ENCODE measurements around the gene SEMA4D. TPM values are rescaled to one million over a fixed set of nuclear protein-coding genes. Genes with fewer than 3 reads are reported as not detected.

SEMA4D gene
- total RNA-seq, 4 donors from 2014 or later, result 37.3 to 50.1 (median 42.6) TPM

DNA sequence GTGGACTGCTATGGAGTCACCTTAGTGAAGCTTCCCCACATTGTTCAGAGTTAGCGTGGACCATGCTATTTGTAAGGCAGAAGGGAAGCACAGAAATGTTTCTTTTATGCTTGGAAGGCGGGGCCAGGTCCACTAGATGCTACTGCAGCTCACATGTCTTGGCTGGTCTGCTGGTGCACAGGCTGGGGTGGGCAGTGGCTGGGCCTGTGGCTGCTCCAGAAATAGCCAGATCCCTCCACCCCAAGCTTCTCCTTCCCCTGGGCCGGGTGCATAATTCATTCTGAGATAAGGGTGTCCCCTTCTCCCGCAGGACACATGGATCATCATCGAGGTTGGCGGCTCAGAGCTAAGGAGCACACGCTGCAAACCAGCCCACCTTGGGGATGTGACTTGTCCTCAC is 14.5 kb upstream of the SEMA4D start:
- WGBS, result 86% methylated on average over 7 of the region's 7 CpGs
- TF ChIP-seq POLR2A (IDR thresholded peaks at IDR 0.05), result no peak
- TF ChIP-seq EP300 (IDR thresholded peaks at IDR 0.05), result no peak
- TF ChIP-seq, protein P1, sequence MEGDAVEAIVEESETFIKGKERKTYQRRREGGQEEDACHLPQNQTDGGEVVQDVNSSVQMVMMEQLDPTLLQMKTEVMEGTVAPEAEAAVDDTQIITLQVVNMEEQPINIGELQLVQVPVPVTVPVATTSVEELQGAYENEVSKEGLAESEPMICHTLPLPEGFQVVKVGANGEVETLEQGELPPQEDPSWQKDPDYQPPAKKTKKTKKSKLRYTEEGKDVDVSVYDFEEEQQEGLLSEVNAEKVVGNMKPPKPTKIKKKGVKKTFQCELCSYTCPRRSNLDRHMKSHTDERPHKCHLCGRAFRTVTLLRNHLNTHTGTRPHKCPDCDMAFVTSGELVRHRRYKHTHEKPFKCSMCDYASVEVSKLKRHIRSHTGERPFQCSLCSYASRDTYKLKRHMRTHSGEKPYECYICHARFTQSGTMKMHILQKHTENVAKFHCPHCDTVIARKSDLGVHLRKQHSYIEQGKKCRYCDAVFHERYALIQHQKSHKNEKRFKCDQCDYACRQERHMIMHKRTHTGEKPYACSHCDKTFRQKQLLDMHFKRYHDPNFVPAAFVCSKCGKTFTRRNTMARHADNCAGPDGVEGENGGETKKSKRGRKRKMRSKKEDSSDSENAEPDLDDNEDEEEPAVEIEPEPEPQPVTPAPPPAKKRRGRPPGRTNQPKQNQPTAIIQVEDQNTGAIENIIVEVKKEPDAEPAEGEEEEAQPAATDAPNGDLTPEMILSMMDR (IDR thresholded peaks at IDR 0.05), result no peak
- no peak for TF ChIP-seq POLR2AphosphoS5 (IDR thresholded peaks at IDR 0.05)
- H3K9me3 ChIP-seq, result no peaks in the 10 kb centered on the region

GRCh38 chr9:89508951-89509615 is 11.2 kb upstream of the SEMA4D start:
- Histone ChIP-seq H3K27me3 (no peaks in the 10 kb centered on the region), H3K27ac (no peak overlapping the region), H3K4me3 (no peak overlapping the region), H3K36me3 (no peaks in the 10 kb centered on the region), H3K9me3 (no peaks in the 10 kb centered on the region), H3K4me1 (peaks cover 13% of the 10 kb centered on the region)
- TF ChIP-seq EP300 (IDR thresholded peaks at IDR 0.05) (no peak), POLR2AphosphoS5 (IDR thresholded peaks at IDR 0.05) (no peak)
- 67% methylated on average over 7 of the region's 7 CpGs for WGBS
- DNase-seq (ENCODE audit: low spot score in 2 of 2), result no peak

More for the DNA sequence above, 14.5 kb upstream of the SEMA4D start:
- H3K4me1 ChIP-seq, result peaks cover 13% of the 10 kb centered on the region
- DNase-seq (ENCODE audit: low spot score in 2 of 2), result no peak
- H3K36me3 ChIP-seq, result no peaks in the 10 kb centered on the region
- H3K27me3 ChIP-seq, result no peaks in the 10 kb centered on the region
- H3K27ac ChIP-seq, result no peak overlapping the region
- H3K4me3 ChIP-seq, result no peak overlapping the region

- 66% methylated on average over 6 of the region's 6 CpGs for WGBS
- Histone ChIP-seq H3K4me3 (no peak overlapping the region), H3K9me3 (no peaks in the 10 kb centered on the region), H3K27me3 (no peaks in the 10 kb centered on the region), H3K27ac (no peak overlapping the region), H3K36me3 (no peaks in the 10 kb centered on the region), H3K4me1 (peaks cover 13% of the 10 kb centered on the region)
- DNase-seq (ENCODE audit: low spot score in 2 of 2), result no peak
- TF ChIP-seq EP300 (IDR thresholded peaks at IDR 0.05) (no peak), POLR2AphosphoS5 (IDR thresholded peaks at IDR 0.05) (no peak), POLR2A (IDR thresholded peaks at IDR 0.05) (no peak)
- TF ChIP-seq, protein P1 (IDR thresholded peaks at IDR 0.05), result no peak
Measured at GRCh38 chr9:89505911-89506310, 8.0 kb upstream of the SEMA4D start.

- Histone ChIP-seq H3K27ac (no peak overlapping the region), H3K9me3 (no peaks in the 10 kb centered on the region), H3K36me3 (no peaks in the 10 kb centered on the region), H3K4me1 (peaks cover 13% of the 10 kb centered on the region), H3K27me3 (no peaks in the 10 kb centered on the region), H3K4me3 (no peak overlapping the region)
- TF ChIP-seq POLR2A (IDR thresholded peaks at IDR 0.05) (no peak), EP300 (IDR thresholded peaks at IDR 0.05) (no peak), POLR2AphosphoS5 (IDR thresholded peaks at IDR 0.05) (no peak)
- TF ChIP-seq, protein P1 (IDR thresholded peaks at IDR 0.05), result no peak
- DNase-seq (ENCODE audit: low spot score in 2 of 2), result no peak
Measured at GRCh38 chr9:89505048-89505447, 7.1 kb upstream of the SEMA4D start.

DNA sequence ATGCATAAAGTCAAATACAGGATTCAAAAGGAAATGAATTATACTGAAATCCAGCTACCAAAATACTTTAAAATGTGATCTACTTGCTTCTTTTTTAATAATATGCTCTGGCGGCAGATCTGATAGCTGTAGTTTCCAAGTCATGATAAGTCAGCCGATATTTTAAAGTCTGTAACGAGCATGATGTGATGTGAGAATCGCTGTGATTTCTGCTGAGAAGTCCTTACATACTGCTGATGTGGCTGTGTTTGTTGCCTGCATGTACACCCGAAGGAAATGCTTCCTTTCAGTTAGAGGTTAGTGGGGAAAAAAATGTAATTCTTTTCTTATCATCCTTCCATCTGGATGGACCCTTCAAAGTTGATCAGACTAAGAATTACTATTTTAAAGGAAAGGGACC is 4.8 kb upstream of the SEMA4D start:
- no peak for TF ChIP-seq EP300 (IDR thresholded peaks at IDR 0.05)
- no peak for TF ChIP-seq POLR2A (IDR thresholded peaks at IDR 0.05)
- no peak for TF ChIP-seq POLR2AphosphoS5 (IDR thresholded peaks at IDR 0.05)
- TF ChIP-seq, protein P1 (IDR thresholded peaks at IDR 0.05), result no peak
- H3K4me1 ChIP-seq, result peaks cover 16% of the 10 kb centered on the region
- no peak for DNase-seq (ENCODE audit: low spot score in 2 of 2)
- H3K4me3 ChIP-seq, result no peak overlapping the region
- H3K36me3 ChIP-seq, result no peaks in the 10 kb centered on the region
- WGBS, result 58% methylated on average over 5 of the region's 5 CpGs
- H3K27me3 ChIP-seq, result no peaks in the 10 kb centered on the region
- no peak overlapping the region for H3K27ac ChIP-seq
- no peaks in the 10 kb centered on the region for H3K9me3 ChIP-seq
